GM13976 (cell line): ENCODE data around the gene VENTX.

Experiments used
- DNase-seq: peaks from one replicate; pipeline ENCODE4 v3.0.0; 2012; ENCODE audit warnings: low spot score
- CTCF ChIP-seq: IDR thresholded peaks from 2 replicates; pipeline ENCODE4 v1.5.1; 2012; ENCODE audit warnings: borderline replicate concordance, mild to moderate bottlenecking; ENCODE audit not compliant: insufficient read depth; ENCODE audit errors: extremely low read depth, missing control alignments, control extremely low read depth
- in situ Hi-C: fragments of 300-500 bp; cut with MboI; formaldehyde crosslinking; loops from one replicate; pipeline ENCODE4 v1.12.0; 2022; ENCODE audit warnings: low sequenced_read_pairs, mixed read lengths, inconsistent platforms; ENCODE audit not compliant: unreplicated experiment

The VENTX gene

DNA sequence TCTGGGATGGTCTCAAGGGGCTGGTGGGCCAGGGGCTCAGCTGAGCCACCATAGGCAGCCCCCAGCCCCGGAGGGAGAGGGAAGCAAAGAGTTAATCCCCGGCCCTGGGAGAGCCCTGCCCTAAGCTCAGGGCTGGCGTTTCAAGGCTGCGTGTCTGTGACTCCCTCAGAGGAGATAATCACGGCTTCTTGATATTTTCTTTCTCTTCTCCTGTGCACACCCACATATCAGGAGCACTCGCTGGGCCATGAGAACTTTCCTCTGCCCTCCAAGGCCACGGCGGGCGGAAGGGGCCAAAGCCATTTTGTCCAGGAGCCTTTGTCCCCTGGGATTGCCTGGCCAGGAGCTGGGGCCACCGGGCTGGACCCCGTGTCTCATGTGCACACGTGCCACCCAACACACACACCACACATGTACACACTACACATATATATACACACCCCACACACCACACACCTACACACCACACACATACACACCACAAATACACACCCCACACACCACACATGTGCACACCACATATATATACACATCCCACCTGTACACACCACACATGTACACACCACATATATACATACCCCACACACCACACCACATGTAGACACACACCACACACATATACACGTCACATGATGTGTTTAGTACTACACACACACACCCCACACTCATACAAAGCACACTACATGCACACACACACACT is 16.9 kb downstream of the VENTX start:
- in situ Hi-C loops: no loop called here
- DNase-seq: no peak

GRCh38 chr10:133255323-133255722 is 17.7 kb downstream of the VENTX start:
- in situ Hi-C loops: no loop called here
- DNase-seq: no peak
- no peak for TF ChIP-seq CTCF

More for the DNA sequence above, 16.9 kb downstream of the VENTX start:
- TF ChIP-seq CTCF: no peak

DNA sequence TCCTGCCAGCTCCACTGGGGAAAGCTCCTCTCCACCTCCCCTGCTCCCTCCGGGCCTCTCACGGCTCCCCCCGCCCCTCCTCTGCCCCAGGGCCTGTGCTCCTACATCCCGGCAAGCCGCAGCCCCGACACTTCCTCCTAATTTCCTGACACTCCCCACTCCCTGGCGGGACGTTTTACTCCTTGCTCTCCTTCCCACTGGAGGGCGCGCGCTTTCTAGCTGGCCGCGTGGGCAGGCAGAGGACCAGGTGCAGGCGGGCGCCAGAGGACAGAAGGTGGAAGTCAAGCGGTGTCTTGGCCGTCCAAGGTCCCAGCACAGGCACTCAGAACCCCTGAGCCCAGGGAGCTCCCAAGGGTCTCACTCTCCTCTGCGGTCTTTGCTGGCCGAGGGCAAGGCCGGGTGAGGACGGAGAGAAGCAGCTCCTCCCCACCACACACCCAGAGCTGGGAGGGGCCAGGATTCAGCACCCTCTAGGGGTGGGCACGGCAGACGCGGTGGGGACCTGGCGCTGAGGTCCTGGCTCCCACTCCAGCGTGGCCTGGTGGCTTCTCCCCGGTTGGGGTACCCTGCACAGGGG is 19.9 kb downstream of the VENTX start:
- in situ Hi-C loops: no loop called here
- peak; percentile 49 for TF ChIP-seq CTCF
- no peak for DNase-seq

GRCh38 chr10:133258066-133258817 is 20.6 kb downstream of the VENTX start:
- in situ Hi-C loops: no loop called here

GRCh38 chr10:133258818-133259601 is 21.4 kb downstream of the VENTX start:
- TF ChIP-seq CTCF: no peak
- no peak for DNase-seq
- in situ Hi-C loops: no loop called here

More at GRCh38 chr10:133258066-133258817, 20.6 kb downstream of the VENTX start:
- DNase-seq: no peak
- no peak for TF ChIP-seq CTCF

DNA sequence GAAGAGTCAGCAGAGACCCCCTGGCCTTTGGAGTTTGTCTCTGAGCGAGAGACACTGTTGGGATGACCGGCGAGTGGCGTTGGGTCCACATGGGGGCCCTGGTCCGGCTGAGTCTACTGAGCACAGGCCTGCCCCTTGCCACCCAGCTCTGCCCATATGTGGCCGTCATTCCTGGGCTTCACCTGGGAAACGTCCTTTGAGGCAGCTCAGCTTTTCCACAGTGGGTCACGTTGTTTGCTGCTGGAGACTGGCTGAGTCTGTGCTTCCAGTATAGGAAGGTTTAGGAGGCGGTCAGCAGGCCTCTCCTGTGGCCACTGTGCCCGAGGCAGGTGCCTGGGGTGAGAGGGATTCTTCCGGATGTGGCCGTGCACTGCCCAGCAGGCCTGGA is 21.9 kb downstream of the VENTX start:
- TF ChIP-seq CTCF: no peak
- in situ Hi-C loops: no loop called here
- DNase-seq: no peak
